VCaP (cell line): ENCODE results near the gene ZNF319.

Source experiments
- H3K27ac ChIP-seq: fragments of 450-650 bp; 2 replicates; pipeline ENCODE4 v1.5.1; 2017
- CTCF ChIP-seq: fragments of 450-650 bp; conservative IDR thresholded peaks from 2 replicates; pipeline ENCODE4 v1.5.1; 2017; ENCODE audit warnings: mild to moderate bottlenecking, moderate library complexity

ZNF319 gene

DNA sequence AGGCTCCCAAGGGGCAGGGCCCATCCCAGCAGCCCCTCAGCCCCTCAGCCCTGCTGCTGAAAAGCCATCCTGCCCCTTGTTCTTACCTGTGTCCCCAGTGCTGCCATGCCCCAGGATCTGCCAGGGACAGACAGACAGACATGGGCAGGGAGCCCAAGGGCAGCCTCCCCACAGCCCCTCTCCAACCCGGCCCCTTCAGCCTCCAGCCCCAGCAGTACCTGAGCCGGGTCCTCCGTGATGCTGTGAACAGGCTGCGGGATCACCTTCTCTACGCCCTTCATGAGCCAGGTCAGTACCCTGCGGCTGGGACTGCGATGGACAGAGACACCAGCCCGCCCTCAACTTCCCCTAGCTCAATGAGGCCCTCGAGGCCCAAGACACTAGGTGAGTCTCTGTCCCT lies 37.7 kb downstream of the ZNF319 start:
- no peak for TF ChIP-seq CTCF
- no peak overlapping the region for H3K27ac ChIP-seq

DNA sequence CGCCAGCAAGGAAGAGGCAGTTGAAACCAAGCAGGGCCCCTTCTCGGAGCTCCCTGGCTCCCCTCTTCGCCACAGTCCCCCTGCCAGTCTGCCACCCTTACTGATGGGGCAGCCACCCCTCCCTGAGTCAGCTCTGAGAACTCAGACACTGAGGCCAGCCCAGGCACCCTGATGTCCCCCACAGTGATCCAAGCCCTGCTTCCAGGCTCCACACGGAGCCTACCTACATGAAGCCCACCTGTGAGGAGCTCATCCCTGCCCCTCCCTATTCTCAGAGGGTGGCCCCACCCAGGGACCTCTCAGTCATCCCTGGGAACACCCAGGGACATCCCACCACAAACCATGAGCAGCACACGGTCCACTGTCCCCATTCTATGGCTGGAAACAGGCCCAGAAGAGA lies 38.4 kb downstream of the ZNF319 start:
- no peak overlapping the region for H3K27ac ChIP-seq
- no peak for TF ChIP-seq CTCF

DNA sequence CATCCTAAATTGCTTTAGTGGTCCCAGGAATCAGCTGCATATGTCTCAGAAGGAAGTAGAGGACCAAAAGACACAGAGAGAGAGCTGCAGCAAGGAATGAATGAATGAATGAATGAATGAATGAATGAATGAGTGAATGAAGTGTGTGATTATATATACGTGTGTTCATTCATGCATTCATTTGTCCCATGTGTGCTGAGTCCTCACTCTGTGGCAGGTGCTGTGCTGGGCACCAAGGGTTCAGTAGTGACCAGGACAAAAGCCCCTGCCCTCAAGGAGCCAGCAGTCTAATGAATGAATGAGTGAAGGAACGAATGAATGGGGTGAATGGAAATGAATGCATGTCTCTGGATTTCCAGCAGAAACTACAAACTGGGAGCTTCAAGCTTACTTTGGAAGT lies 38.9 kb downstream of the ZNF319 start:
- H3K27ac ChIP-seq: no peak overlapping the region
- no peak for TF ChIP-seq CTCF

DNA sequence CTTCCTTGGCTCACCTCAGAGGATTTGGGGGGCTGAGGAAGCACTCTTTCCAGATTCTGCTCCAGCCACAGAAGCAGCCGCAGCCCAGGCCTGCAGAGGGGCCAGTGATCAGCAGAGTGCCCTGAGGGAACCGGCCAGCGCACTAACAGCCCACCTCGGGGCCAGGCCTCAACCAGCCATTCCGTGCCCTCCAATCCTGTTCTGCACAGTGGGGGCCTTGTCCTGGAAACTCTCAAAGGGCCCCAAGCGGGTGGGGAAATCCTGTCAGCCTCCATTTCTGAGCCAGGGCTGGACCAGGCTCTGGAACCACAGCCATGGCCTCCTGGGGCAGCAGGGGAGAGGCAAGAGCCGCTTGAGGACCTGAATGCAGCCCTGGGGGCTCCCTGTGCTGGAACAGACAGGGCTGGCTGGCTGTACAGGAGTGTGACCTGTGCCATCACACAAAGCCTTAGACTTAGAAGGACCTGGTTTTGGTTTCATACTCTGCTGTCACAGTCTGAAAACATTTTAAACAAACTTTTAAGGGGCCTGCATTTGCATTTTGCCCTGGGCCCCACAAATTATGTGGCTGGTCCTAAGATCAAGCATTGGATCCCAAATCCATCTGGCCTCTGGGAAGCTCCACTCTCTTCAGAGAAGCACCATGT lies 39.5 kb downstream of the ZNF319 start:
- TF ChIP-seq CTCF: no peak
- H3K27ac ChIP-seq: no peak overlapping the region

- no peak for TF ChIP-seq CTCF
- H3K27ac ChIP-seq: no peak overlapping the region
Measured at GRCh38 chr16:57960310-57960709, 40.2 kb downstream of the ZNF319 start.

- no peak overlapping the region for H3K27ac ChIP-seq
- TF ChIP-seq CTCF: no peak
Measured at GRCh38 chr16:57959804-57960203, 40.7 kb downstream of the ZNF319 start.

DNA sequence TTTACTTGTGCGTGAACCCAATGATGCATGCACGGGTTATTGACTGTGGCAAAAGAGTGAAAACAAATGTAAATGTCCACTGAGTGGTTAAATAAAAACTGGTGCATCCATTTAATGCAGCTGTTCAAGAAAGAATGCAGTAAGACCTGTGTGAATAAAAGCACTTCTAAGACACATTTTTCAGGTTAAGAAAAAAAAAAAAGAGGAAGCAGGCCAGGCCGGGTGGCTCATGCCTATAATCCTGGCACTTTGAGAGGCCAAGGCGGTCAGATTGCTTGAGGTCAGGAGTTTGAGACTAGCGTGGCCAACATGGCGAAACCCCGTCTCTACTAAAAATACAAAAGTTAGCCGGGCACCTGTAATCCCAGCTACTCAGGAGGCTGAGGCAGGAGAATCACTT lies 41.4 kb downstream of the ZNF319 start:
- H3K27ac ChIP-seq: no peak overlapping the region
- no peak for TF ChIP-seq CTCF
